Activated naive CD4-positive, alpha-beta T cell treated with Interleukin-2 at 50 U/mL for 16 hours (primary cell): ENCODE measurements around the gene SEC14L1.

ENCODE experiments used
- DNase-seq: peaks from one replicate; pipeline ENCODE4 v3.0.0-alpha.2; 2020

SEC14L1 gene

DNA sequence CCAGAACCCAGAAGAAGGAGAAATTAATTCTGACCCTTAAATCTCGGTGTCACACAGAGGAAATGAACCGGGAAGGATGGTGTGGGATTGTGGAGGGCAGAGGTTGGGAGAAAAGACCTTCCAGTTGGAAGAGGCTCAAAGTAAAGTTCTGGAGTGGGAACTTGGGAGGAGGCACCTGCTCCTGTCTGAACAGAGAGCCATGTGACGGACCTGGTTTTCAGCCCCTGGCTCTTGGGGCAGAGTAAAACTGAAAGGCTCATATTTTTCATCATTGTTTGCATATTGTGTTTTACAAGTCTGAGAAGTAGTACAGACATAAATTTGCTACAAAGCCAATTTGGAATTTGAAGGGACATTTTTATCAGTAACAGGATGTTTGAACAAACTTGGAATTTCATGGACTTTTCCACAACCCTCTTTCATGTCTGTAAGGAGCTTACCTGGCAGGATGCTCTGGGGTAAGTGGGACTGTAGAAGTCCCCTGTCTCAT, 24.4 kb upstream of the SEC14L1 start:
- no peak for DNase-seq

DNA sequence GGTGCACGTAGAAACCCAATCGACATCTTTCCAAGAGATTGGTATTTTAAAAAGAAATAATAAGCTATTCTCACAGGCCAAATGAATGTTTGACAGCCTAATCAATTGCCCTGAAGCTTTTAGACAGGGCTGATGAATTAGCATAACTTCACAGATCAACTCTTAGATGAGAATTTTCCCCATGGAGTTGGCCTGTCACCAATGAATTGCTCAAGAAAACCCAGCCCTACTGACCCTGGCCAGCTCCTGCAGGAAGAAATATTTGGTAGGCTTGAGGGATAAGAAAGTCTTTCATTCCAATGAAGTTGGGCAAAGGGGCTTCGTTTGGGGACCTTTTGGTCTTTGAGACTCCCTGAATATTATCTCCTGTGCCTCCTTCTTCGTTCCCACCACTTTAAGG, 23.4 kb upstream of the SEC14L1 start:
- DNase-seq, result no peak

DNA sequence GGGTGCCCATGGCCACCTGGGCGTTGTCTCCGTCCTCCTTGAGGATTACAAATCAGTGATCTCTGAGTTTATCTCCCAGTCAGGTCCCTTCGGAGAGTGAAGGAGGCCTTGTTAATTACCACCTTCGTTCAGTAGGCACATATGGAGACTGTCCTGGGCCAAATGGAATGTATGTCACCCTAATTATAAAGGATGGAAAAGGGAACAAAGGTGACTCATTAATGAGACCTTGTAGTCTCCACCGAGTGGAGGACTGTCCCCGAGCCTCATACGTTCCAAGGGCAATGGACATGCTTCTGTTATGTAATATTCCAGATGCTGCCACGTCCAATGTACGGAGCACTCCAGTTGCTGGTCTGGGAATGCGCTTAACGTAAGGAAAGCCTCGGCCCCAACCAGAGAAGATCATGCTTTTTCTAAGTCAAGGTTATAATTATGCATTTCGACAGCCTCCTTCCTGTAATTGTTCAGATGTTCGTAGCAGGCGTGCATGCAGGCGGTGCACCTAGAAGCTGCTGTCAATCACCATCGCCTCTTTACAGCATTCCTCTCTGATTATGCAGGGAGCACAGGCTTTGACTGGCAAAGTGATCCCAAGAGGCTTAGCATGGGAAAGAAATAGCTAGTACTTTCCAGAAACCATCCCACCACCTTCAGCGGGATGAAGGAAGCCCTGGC, 22.4 kb upstream of the SEC14L1 start:
- DNase-seq, result no peak

DNA sequence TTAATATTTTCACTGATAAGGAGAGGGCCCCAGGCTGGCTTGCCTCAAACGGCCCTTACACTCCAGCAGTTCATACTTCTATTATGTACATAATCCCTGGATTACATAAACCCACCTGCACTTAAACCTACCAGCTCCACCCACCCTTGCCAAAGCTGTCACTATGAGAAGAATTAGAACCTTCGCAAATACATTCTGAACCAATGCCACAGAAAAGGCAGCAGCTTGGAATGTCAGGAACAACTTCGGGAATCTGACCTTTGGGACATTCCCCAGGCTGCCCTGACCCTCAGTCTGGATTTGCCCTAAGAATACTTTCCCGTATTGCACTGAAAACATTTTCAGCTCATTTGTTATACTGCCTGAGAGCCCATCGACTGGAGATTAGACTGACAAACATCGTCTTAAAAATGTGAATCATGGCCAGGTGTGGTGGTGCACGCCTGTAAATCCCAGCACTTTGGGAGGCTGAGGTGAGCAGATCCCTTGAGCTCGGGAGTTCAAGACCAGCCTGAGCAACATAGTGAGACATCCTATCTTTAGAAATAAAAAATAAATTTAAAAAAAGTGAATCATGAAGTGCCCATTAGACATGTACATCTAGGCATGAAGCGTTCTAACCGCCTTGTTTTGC, 21.0 kb upstream of the SEC14L1 start:
- no peak for DNase-seq

DNA sequence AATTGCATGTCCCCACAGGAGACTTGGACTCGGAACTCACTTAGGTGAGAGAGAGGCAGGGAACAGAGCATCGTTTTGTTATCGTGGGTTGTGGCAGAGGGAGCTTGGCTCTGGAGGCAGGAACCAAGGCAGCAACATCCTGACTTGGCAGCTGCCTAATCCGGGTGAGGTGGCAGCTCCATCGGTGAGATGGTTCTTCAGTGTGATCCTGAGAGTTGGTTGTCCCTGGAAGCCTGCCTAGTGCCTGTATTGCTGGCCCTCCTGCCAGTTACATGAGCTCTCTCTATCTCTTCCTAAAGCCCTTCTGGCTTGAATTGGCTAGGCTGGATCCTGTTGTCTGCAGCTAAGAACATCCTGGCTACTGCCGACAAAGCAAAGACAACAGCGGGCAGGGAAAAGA, 19.9 kb upstream of the SEC14L1 start:
- no peak for DNase-seq

DNA sequence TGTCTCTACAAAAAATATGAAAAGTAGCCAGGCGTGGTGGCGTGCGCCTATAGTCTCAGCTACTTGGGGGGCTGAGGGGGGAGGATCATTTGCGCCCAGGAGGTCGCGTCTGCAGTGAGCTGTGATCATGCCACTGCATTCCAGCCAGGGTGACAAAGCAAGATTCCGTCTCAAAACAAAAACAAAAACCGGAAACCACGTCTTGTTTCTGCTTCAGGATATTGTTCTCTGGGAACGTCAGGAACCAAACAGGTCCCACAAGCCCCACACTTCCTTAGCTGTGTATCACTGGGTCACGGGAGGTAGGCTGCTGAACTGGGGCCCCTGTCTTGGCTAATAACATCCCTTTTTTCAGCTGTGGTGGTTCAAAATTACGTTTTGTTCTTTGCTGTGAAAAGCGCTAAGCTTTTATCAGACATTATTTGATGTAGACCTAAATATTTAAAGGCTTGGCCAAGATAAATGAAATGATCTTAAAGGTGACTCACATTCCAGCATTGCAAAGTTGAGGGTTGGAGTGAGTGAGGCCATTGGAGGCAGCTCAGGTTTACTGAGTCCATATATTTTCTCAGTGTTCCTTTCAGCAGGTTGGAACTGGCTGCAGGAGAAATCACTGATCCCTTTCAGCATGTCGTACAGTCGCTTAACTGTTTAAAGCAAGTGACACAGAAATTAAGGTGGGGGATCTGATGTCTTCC, 16.4 kb upstream of the SEC14L1 start:
- no peak for DNase-seq

DNA sequence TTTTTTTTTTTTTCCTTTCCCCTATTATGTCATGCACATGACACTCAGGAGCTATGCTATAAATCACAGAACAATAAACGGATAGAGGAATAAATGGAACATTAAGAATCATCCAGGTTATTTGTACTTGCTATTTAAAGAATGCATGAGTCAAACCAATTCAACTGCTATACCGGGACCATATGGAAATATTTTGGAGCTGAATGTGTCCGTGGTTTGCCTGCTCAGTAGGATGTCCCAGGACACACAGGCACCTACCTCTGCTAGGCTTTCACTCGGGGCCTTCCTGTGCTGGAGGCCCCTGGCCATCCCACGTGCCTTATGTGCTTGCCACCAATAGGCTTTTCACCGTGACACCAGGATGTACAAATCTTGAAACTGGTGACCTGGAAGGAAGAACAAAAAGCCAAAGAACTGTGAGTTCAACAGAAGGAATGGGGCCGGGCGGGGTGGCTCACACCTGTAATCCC, 15.3 kb upstream of the SEC14L1 start:
- no peak for DNase-seq

DNA sequence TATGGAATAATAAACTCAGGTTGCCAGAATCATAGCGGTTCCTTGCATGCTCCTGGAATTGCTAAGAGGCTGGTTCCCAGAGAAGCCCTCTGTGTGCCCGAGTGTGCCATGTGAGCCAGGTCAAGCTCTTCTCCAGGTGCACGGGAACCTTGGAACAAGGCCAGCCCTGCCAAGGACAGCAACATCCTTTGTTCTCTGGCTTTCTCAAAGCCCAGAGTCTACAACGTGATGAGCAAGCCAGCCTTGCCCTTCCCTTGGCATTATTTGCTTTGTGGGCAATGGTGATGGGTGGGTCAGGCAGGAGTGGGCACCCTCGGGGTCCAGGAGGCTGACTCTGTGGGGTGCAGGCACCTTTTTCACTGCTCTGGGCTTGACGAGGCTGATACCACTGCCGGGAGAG, 14.2 kb upstream of the SEC14L1 start:
- no peak for DNase-seq

DNA sequence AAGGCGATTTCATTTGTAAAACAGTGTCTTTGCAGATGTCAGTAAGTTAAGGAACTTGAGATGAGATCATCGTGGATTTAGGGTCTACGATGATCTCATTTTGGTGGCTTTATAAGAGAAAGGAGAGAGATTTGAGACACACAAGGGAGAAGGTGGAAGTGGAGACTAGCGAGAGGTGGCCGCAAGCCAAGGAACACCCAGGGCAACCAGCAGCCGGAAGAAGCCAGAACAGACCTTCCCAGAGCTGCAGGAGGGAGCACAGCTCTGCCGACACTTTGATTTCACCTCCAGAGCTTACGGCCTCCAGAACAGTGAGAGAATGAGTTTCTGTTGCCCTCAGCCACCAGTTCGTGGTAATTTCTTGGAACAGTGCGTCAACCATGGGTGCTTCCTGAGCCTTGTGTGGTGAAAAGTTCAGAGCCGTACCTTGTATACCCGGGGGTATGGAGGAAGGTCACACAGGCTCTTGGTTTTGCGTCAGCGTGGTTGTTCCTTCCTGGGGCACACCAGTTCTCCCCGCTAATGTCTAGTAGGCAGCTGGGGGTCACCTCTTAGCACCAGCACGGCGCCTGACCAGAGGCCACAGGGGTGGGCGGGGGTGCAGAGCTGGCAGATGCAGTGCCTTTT, 12.9 kb upstream of the SEC14L1 start:
- peak; percentile 70 for DNase-seq

DNA sequence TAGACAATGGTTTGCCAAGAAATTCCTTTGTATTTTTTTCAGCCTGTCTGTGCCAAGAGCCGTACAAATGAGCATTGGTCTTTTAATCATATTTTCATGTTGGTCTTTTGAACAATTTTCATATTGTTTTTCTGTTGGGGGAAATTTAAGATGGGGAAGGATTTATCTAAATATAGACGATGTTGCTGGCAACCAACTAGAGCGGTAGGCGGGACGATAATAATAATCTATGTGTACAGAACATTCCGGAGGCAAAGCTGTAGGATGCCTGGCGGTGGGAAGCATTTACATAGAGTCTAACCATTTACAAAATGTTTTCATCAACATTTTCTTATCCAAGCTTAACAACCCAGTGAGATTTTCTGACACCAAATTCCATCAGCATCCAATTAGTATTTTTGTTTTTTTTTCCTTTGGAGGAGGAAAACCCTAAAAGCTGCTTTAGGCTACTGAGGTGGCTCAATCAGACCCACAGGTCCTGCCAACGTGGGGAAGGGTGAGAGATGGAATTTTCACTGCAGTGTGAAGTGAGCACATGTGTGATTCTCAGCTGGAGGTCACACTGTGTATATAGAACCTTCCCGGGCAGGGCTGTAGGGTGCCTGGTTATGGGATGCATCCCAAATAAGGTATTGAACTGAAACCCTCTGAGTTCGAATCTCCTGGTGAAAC, 11.7 kb upstream of the SEC14L1 start:
- DNase-seq, result no peak

DNA sequence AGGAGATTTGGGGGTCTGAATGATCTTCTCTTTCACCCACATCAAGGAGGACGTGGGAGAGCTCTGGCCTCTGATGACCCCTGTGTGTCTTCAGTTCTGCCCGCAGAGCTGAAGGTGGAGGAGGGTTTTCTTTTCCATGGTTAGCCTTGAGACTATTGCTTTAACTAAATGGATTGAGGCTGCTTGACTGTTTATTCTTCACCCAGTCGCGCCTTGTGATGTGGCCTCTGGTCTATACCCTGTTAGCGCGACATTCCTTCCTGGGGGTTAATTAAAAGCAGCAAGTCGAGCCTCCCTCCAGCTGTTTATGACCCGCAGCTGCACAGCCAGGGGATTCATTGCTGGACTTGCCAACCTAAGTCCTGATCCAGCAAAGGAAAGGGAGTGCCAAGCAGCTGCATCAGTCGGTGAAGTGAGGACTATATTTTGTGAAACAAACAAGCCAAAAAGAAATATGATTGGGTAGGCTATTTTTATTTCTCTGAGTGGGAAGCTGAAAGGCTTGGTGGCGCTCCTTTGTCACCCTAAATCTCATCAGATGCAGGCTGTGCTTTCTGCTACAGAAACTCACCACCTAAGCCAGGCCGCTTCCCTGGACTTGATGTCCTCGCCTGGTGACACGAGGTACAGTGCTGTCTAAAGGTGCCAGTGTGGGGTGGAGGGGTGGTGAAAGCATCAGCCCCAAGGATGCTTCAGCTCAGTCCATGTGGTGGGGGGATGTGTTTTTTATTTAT, 11.0 kb upstream of the SEC14L1 start:
- no peak for DNase-seq

DNA sequence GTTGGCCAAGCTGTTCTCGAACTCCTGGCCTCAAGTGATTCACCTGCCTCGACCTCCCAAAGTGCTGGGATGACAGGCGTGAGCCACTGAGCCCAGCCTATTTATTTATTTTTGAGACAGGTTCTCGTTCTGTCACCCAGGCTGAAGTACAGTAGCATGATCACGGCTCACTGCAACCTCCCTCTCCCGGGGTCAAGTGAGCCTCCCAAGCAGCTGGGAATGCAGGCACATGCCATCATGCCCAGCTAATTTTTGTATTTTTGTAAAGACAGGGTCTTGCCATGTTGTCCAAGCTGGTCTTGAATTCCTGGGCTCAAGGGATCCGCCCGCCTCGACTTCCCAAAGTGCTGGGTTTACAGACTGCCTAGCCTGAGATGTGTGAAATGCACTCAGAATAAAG, 10.2 kb upstream of the SEC14L1 start:
- no peak for DNase-seq

DNA sequence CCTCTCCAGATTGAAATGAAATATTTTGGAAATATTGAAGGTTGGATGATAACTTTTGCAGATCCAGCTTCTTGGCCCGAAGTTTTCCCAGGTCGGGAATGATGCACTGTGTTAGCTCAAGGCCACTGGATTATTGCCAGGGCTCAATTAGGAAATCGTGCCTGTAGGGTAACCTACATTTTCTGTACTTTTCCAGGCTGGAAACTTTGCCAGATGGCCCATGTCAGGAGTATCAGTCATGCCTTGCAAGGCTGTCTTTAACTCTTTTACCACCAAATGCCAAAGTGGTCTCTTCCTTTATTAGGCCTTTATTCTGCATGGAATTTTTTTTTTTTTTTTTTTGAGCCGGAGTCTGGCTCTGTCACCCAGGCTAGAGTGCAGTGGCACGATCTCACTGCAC, 8.9 kb upstream of the SEC14L1 start:
- no peak for DNase-seq

DNA sequence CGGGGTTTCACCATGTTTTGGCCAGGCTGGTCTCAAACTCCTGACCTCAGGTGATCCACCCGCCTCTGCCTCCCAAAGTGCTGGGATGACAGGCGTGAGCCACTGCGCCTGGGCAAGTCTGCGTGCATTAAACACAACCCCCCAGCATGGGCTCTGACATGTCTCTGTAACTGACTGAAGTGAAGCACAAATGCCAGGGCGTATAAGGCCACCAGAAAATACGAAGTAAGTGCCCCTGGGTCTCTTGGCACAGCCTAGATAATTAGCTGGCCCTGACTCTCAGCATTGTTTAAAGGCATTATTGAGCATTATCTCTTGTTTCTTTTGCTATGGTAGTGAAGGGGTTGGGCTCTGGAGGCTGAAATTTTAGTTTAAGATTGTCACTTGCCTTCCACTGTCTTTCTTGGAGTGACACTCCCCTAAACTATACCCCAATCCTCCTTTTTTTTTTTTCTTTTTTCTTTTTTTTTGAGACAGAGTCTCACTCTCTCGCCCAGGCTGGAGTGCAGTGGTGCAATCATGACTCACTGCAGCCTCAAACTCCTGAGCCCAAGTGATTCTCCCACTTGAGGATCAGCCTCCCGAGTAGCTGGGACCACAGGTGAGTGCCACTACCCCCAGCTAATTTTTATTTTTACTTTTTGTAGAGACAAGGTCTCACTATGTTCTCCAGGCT, 8.2 kb upstream of the SEC14L1 start:
- no peak for DNase-seq

DNA sequence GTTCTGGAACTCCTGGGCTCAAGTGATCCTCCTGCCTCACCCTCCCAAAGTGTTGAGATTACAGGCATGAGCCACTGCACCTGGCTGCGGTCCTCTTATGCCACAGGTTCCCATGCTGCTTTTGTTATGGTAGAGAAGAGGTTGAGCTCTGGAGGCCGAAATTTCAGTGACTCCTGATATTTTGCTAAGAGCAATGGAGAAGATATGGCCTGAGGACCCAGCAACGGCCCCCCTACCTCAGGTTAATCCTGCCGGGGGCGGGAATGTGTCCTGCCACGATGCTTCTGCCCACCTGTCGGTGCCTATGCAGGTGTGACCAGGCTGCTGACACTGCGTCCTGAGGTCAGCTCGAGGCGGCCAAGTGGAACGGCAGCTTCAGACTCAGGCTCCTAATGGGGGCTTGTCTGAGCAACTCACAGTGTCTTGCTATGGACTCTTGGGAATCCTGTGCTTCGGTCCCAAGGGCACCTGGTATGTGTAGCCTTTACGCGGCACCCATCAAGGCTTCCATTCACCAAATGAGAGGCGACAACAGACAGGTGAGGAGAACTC, 7.6 kb upstream of the SEC14L1 start:
- DNase-seq, result no peak

DNA sequence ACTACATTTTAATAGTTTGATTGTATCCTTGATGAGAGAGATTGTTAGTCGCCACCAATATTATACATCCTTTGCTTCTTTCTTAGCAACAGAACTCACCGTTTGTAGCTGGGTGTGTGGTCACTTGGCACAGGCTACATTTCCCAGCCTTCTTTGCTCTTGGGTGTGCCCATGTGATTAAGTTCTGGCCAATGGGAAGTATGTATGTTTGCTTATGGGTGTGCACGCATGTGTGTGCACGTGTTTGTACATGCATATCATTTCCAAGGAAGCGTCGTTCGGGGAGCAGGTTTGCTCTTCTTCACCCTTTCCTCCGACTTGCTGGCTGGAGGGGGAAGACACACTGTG, 4.4 kb upstream of the SEC14L1 start:
- no peak for DNase-seq

DNA sequence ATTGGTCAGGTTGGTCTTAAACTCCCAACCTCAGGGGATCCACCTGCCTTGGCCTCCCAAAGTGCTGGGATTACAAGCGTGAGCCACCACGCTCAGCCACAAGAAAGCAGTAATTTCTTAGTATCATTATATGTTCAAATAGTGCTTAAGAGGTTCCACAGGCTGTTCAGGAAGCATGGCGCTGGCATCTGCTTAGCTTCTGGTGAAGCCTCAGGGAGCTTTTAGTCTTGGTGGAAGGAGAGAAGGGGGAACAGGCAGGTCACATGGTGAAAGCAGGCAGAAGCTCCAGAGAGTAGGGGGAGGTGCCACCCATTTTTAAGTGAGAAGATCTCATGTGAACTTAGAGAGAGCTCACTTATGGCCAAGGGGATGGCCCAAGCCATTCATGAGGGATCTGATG, 3.7 kb upstream of the SEC14L1 start:
- no peak for DNase-seq

DNA sequence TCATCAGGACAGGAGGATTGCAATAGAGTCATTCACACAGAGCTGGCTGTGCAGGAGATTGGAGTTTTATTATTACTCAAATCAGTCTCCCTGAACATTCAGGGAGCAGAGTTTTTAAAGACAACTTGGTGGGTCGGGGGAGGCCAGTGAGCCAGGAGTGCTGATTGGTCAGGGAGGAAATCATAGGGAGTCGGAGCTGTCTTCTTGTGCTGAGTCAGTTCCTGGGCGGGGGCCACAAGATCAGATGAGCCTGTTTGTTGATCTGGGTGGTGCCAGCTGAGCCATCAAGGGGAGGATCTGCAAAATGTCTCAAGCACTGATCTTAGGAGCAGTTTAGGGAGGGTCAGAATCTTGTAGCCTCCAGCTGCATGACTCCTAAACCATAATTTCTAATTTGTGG, 2.9 kb upstream of the SEC14L1 start:
- peak; percentile 46 for DNase-seq

DNA sequence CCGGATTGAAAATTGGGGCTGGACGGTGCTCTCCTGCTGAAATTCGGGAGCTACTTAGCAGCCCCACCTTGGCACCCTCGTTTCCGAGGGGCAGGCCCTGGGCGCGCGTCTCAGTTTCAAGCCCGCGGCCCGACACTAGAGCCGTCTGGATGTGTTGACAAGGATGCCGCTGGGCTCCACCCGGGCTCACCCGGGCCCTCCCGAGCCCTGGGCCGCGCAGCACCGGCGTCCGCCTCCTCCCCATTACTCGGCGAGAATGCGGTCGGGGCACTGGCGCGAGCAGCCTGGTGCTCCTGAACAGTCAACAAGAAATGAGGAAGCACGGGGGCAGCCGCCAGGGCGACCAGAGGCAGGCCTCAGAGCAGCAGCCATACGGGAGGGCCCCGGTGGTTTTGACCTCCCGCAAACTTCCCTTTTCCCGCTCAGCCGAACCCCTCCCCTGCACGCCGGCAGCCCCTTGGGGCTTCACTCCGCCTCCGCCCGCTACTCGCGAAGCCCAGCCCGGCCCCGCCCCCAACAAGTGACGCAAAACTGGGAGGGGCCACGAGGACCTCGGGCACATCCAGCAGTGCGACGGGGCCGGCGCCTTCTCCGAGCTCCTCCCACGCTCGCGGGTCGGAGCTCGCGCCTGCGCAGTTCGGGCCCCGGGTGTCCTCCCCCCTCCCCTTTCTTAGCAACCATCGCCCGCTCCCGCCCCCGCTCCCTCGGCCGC, 447 bp upstream of the SEC14L1 start:
- DNase-seq, result peak; percentile 99

DNA sequence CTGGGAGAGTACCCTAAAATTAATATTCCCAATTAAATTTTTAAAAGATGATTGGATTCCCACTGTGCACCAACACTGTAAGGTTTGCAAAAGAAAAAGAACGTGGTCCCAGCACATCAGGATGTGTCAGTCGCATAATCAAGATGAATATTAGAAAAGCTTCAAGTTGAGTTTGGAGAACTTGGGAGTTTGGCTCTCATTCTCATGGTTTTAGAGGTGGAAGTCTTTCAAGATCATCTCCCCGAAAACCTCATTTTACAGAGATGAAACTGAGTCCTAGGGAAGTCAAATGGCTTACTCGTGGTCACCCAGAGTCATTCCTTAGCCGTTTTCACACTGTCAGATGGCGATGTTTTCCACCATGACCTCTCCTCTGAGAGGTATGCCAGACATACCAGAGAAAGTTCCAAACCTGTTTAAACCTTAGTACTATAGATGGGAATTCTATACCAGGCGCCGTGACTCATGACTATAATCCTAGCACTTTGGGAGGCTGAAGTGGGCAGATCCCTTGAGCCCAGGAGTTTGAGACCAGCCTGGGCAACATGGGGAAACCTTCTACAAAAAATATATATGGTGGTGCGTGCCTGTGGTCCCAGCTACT, 1.2 kb downstream of the SEC14L1 start:
- DNase-seq, result no peak
